Activated CD8-positive, alpha-beta T cell treated with anti-CD3 and anti-CD28 coated beads for 36 hours (primary cell): ENCODE results near the gene PTRH1. TPM values are rescaled to one million over a fixed set of nuclear protein-coding genes. Genes with fewer than 3 reads are reported as not detected.

Experiments
- ATAC-seq: fragments of 200-7000 bp; cut with Tn5 transposase; one replicate; pipeline ENCODE4 v1.10.0; 2021; ENCODE audit warnings: mild to moderate bottlenecking, moderate library complexity
- CTCF ChIA-PET: fragments of 350-600 bp; sonication (Branson Sonifier 250); formaldehyde crosslinking; loops from one replicate; lab custom pipeline; 2021; ENCODE audit warnings: antibody characterized with exemption; lab: Charles Lee
- POLR2A ChIA-PET: fragments of 350-600 bp; sonication (Branson Sonifier 250); formaldehyde crosslinking; loops from one replicate; lab custom pipeline; 2021; ENCODE audit warnings: antibody characterized with exemption; lab: Charles Lee
- DNase-seq: peaks from one replicate; pipeline ENCODE4 v3.0.0-alpha.2; 2020
- H3K27ac Mint-ChIP-seq: one replicate; pipeline ENCODE4 v1.8.0; 2021; ENCODE audit warnings: mild to moderate bottlenecking, mixed read lengths
- H3K27me3 Mint-ChIP-seq: one replicate; pipeline ENCODE4 v1.8.0; 2021; ENCODE audit warnings: mixed read lengths
- H3K36me3 Mint-ChIP-seq: one replicate; pipeline ENCODE4 v1.8.0; 2021; ENCODE audit warnings: low read depth, mixed read lengths
- H3K4me1 Mint-ChIP-seq: one replicate; pipeline ENCODE4 v1.8.0; 2021; ENCODE audit warnings: low read depth, mixed read lengths
- H3K4me3 Mint-ChIP-seq: one replicate; pipeline ENCODE4 v1.8.0; 2021; ENCODE audit warnings: mild to moderate bottlenecking, moderate library complexity, mixed read lengths
- H3K9me3 Mint-ChIP-seq: one replicate; pipeline ENCODE4 v1.8.0; 2021; ENCODE audit warnings: mixed read lengths
- CTCF ChIP-seq: fragments of 200-600 bp; IDR thresholded peaks from one replicate; pipeline ENCODE4 v1.8.0; 2022; ENCODE audit warnings: antibody characterized with exemption, mild to moderate bottlenecking
- intact Hi-C: fragments of 100-400 bp; cut with micrococcal nuclease; formaldehyde crosslinking; loops from one replicate; pipeline ENCODE4 v1.10.0; 2022
- total RNA-seq, 2 experiments: library from RNA; stranded (reverse); gene quantifications; one replicate each; pipeline ENCODE4 v1.2.3, GENCODE V29; 2021

PTRH1 gene
- total RNA-seq, 2 experiments from 2014 or later = 15.9 to 16.0 TPM

- intact Hi-C loops = no loop called here
- POLR2A ChIA-PET = interaction anchor here (1.1 kb wide), 1 partner anchor 20 kb away, joined by 3 read pairs; no protein-coding TSS in a partner anchor
- Mint-ChIP-seq H3K9me3 (no peaks in the 10 kb centered on the region), H3K4me1 (no peaks in the 10 kb centered on the region), H3K27me3 (no peaks in the 10 kb centered on the region), H3K27ac (no peak overlapping the region), H3K36me3 (no peaks in the 10 kb centered on the region), H3K4me3 (no peak overlapping the region)
- DNase-seq (no peak), ATAC-seq (no peak)
- CTCF ChIA-PET = interaction anchor here (1.1 to 1.3 kb wide), 2 partner anchors 49 to 162 kb away, joined by 3 read pairs; no protein-coding TSS in a partner anchor
- TF ChIP-seq CTCF = no peak
These were observed 50.6 kb downstream of the PTRH1 start for GRCh38 chr9:127664678-127665507.

GRCh38 chr9:127664324-127664677, 51.2 kb downstream of the PTRH1 start:
- no peak for ATAC-seq
- no peak for DNase-seq
- POLR2A ChIA-PET = interaction anchor here (1.1 kb wide), 1 partner anchor 21 kb away, joined by 3 read pairs; no protein-coding TSS in a partner anchor
- CTCF ChIA-PET = interaction anchor here (1.1 kb wide), 1 partner anchor 48 kb away, joined by 3 read pairs; no protein-coding TSS in a partner anchor
- TF ChIP-seq CTCF = no peak
- Mint-ChIP-seq H3K4me1 (no peaks in the 10 kb centered on the region), H3K4me3 (no peak overlapping the region), H3K36me3 (no peaks in the 10 kb centered on the region), H3K27ac (no peak overlapping the region), H3K9me3 (no peaks in the 10 kb centered on the region), H3K27me3 (no peaks in the 10 kb centered on the region)
- intact Hi-C loops = no loop called here

Other genes with a start within 250 kb of the PTRH1 start
- 10 to 100 TPM; 19.2 to 23.5 TPM for gene STXBP1, start 103.4 kb downstream of the PTRH1 start, total RNA-seq
- gene CFAP157, start 8.7 kb downstream of the PTRH1 start, total RNA-seq = under 1 TPM in 1 of 2 experiments, not detected in 1; 0.11 TPM
- gene TTC16, start 416 bp upstream of the PTRH1 start, total RNA-seq = 1 to 10 TPM; 2.1 to 2.3 TPM
- 10 to 100 TPM; 14.4 to 16.1 TPM for gene TOR2A, start 19.6 kb upstream of the PTRH1 start, total RNA-seq
- 10 to 100 TPM; 29.9 to 30.3 TPM for gene SH2D3C, start 63.0 kb upstream of the PTRH1 start, total RNA-seq
- 10 to 100 TPM; 86.2 to 91.6 TPM for gene CDK9, start 70.4 kb upstream of the PTRH1 start, total RNA-seq
- 10 to 100 TPM; 79.8 to 80.4 TPM for gene FPGS, start 87.2 kb upstream of the PTRH1 start, total RNA-seq
- 10 to 100 TPM; 14.2 to 15.0 TPM for gene ENG, start 139.0 kb upstream of the PTRH1 start, total RNA-seq
- 10 to 100 TPM; 12.1 to 14.8 TPM for gene AK1, start 162.0 kb upstream of the PTRH1 start, total RNA-seq
- gene ST6GALNAC6, start 183.9 kb upstream of the PTRH1 start, total RNA-seq = 10 to 100 TPM; 36.9 to 38.8 TPM
- gene ST6GALNAC4, start 201.4 kb upstream of the PTRH1 start, total RNA-seq = 10 to 100 TPM; 34.3 to 34.9 TPM
- gene PIP5KL1, start 215.1 kb upstream of the PTRH1 start, total RNA-seq = 1 to 10 TPM; 1.7 to 2.5 TPM
- gene DPM2, start 222.2 kb upstream of the PTRH1 start, total RNA-seq = 10 to 100 TPM; 41.3 to 43.9 TPM